ENCODE results near the gene MEGF10.

The MEGF10 gene

DNA sequence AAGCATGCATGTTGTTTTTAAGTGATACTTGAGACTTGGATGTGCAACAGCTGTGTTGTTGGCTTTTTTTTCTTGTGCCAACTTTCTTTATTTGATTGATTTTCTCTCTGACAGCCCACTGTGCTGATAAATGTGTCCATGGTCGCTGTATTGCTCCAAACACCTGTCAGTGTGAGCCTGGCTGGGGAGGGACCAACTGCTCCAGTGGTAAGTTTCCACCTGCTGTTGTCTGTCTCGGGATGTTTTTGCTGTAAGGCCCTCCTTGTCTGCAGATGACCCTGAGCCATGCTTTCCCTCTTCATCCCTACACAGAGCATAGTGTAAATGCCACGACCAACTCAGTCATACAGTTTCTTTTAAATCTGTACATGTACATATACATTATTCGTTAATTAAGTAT, 79.2 kb downstream of the MEGF10 start:
- DNase-seq (ENCODE audit: low read depth in 2 of 2): no peak

DNA sequence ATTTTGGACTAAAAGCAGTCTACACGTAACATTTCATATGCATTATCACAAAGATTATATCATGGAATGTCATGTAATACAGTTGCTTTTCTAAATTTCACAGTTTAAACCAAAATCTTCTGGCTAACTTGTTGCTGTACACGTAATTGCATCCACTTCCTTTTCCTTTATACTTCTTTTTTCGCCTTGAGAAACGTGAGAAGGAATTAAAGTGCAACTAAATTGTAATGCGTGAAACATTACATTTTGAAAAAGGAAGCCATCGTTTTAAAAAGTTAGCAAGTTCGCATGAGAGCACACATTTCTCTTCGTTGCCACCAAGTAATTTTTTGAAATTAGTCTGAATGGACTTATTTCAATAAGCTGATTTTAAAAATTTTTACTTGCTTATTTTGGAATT, 80.0 kb downstream of the MEGF10 start:
- DNase-seq (ENCODE audit: low read depth in 2 of 2): no peak

- DNase-seq (ENCODE audit: low read depth in 2 of 2): no peak
Observed at GRCh38 chr5:127373858-127374491, 83.4 kb downstream of the MEGF10 start.

DNA sequence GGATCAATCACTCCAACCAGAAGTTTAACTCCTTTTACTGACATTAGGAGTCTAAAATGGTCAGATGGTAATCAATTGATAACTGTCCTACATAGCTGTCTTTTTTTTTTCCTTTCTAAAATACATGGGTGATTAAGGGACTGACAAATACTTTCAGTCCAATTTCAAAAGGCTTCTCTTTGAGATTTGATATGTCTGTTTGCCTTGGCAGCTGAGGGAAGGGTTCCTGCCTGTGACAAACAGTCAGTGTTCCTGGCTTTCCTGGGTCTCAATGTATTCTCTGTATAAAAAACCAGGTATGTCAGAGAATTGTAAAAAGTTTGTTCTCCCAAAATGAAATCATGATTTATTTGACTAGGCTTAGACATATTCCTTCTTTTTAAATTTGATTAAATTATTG, 84.5 kb downstream of the MEGF10 start:
- DNase-seq (ENCODE audit: low read depth in 2 of 2): no peak

DNA sequence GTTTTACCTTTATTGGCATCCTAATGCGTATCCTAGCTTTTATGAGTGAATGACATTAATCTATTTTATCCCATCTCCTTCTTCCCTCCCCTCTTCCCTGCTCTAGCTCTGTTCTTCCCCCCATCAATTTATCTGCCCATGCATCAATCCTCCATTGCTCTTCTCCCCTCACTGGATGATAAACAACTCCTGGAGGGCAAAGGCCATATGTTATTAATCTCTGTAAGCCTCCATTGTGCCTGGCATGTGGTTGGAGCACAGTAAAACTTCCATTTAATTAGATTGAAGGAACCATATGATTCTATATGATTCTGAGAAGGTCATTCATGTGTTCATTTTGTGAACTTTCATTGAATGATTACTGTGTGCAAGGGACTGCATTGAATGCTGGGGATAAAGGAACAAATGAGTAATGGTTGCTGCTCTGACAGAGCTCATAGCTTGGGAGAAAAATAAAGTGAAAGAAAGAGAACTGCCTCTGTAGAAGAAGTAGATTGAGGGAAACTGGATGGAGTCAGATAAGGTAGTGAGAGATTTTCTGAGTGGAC, 85.0 kb downstream of the MEGF10 start:
- no peak for DNase-seq (ENCODE audit: low read depth in 2 of 2)

GRCh38 chr5:127377651-127378050, 87.1 kb downstream of the MEGF10 start:
- DNase-seq (ENCODE audit: low read depth in 2 of 2): no peak

GRCh38 chr5:127385936-127386335, 95.3 kb downstream of the MEGF10 start:
- DNase-seq (ENCODE audit: low read depth in 2 of 2): no peak

- no peak for DNase-seq (ENCODE audit: low read depth in 2 of 2)
Observed at GRCh38 chr5:127386557-127386956, 96.0 kb downstream of the MEGF10 start.

DNA sequence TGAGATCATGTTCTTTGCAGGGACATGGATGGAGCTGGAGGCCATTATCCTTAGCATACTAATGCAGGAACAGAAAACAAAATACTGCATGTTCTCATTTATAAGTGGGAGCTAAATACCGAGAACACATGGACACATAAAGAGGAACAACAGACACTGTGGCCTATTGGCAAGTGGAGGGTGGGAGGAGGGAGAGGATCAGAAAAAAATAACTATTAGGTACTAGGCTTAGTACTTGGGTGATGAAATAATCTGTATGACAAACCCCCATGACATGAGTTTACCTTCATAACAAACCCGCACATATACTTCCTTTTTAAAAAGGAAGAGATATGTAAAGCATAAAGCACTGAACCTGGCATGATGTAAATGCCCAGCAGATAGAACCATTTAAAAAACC, 99.0 kb downstream of the MEGF10 start:
- no peak for DNase-seq (ENCODE audit: low read depth in 2 of 2)

DNA sequence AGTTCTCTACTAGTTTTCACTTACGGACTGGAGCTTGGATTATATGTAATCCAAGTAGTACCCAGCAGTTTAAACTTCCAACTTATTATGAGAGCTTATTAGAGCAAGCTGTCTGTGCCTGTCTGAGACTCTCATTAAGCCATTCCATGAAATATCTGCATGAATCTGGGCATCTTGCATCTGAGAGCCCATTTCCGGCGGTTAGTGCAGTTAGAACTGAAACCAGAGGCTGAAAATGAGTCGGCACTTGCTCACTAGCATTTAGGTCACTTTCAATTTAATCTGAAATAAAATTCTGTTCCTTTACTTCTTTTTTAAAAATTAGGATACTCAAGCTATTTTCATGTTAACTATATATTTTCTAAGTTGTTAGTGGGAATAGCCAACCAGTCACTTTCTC, 102.2 kb downstream of the MEGF10 start:
- DNase-seq (ENCODE audit: low read depth in 2 of 2): no peak

- DNase-seq (ENCODE audit: low read depth in 2 of 2): no peak
Observed at GRCh38 chr5:127396490-127397155, 106.0 kb downstream of the MEGF10 start.

GRCh38 chr5:127398508-127398907, 107.9 kb downstream of the MEGF10 start:
- DNase-seq (ENCODE audit: low read depth in 2 of 2): no peak

GRCh38 chr5:127399068-127399467, 108.5 kb downstream of the MEGF10 start:
- DNase-seq (ENCODE audit: low read depth in 2 of 2): no peak

DNA sequence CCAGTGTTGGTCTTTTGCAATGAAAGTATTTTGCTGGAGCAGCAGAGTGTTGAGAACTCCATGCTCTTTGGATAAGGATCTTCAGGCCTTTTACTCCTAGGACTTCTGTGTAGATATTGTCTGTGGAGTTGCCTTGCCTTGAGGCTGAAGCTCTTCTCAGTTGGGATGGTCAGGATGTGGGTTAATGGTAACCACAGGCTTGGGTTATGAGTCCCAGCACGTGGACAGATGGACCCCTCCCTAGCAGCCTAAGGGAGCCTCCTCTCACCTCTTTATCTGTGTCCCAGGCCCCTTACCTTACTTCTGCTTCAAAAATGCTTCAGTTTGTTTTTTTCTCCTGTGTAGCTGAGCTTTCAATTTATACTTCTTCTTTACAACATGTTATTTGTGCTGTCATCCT, 109.9 kb downstream of the MEGF10 start:
- DNase-seq (ENCODE audit: low read depth in 2 of 2): no peak

- no peak for DNase-seq (ENCODE audit: low read depth in 2 of 2)
Observed at GRCh38 chr5:127400946-127401670, 110.5 kb downstream of the MEGF10 start.

DNA sequence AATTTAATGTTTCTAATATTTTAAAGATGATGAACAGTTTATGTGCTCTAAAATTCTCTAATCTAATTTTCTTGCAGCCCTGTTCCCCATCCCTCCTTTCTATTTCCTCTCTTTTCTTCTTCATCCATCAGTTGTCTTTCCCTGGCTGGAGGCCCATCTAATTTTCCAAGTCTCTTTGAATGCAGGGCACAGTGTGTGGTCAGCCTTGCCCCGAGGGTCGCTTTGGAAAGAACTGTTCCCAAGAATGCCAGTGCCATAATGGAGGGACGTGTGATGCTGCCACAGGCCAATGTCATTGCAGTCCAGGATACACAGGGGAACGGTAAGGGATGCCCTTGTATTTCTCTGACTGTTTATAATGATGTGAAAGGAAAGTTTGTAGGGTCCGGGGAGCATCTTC, 111.8 kb downstream of the MEGF10 start:
- DNase-seq (ENCODE audit: low read depth in 2 of 2): no peak

GRCh38 chr5:127404190-127404589, 113.6 kb downstream of the MEGF10 start:
- no peak for DNase-seq (ENCODE audit: low read depth in 2 of 2)

- DNase-seq (ENCODE audit: low read depth in 2 of 2): no peak
Observed at GRCh38 chr5:127406326-127407121, 115.9 kb downstream of the MEGF10 start.

- no peak for DNase-seq (ENCODE audit: low read depth in 2 of 2)
Observed at GRCh38 chr5:127409246-127409917, 118.8 kb downstream of the MEGF10 start.

DNA sequence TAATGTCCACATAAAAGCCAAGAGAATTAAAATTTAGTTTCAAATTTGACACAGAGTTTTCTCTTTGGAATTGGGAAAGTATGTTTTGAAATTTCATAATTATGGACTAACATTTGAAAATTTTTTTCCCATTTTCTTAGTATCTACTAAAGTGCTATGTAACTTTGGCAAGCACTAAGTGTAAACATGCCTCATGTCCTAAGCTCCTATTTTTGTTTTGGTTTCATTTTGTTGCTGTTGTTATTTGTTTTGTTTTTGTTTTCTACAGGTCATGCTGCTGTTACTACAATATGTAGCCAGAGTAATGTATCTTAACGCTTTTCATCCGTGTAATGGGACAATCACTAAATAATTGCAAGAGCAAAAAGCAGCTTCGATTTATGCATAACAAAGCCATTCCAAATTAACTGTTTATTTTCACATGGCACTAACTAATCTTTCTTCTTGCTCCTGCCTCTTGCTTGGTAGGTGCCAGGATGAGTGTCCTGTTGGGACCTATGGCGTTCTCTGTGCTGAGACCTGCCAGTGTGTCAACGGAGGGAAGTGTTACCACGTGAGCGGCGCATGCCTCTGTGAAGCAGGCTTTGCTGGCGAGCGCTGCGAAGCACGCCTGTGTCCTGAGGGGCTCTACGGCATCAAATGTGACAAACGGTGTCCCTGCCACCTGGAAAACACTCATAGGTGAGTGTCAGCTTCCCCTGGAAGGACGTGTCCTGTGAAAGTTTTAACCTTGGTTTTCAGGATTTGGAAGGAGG, 119.5 kb downstream of the MEGF10 start:
- no peak for DNase-seq (ENCODE audit: low read depth in 2 of 2)

DNA sequence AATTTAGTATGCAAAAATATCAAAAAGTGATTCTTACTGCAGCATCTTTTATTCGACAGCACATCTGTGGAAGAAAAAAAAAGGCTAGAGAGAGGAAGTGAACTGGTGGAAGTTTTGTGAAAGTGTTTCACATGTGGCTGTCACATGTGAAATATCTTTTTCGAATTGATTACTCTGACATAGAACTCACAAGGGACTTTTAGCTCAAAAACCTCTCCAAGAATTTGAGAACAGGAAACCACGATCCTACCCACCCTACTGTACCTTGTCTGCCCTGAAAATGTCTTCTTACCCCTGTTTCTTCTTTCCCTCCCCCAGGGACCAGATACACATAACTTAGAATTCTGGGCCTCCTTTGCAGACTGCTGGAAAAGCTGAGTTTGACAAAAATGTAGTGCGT, 120.4 kb downstream of the MEGF10 start:
- no peak for DNase-seq (ENCODE audit: low read depth in 2 of 2)
